GM11168 (cell line): ENCODE results near the gene DPY30.

Source experiments
- in situ Hi-C: fragments of 300-500 bp; cut with MboI; formaldehyde crosslinking; loops from one replicate; pipeline ENCODE4 v1.12.0; 2022; ENCODE audit warnings: low sequenced_read_pairs; ENCODE audit not compliant: unreplicated experiment

Gene DPY30

GRCh38 chr2:31980674-31981356, 58.8 kb downstream of the DPY30 start:
- in situ Hi-C loops = loop anchor here (25.0 kb wide), 1 partner anchor 1506 kb away; the partner anchor contains the start of gene RASGRP3

GRCh38 chr2:31979956-31980355, 59.6 kb downstream of the DPY30 start:
- in situ Hi-C loops = loop anchor here (25.0 kb wide), 1 partner anchor 1507 kb away; the partner anchor contains the start of gene RASGRP3

GRCh38 chr2:31979018-31979417, 60.6 kb downstream of the DPY30 start:
- in situ Hi-C loops = loop anchor here (25.0 kb wide), 1 partner anchor 1508 kb away; the partner anchor contains the start of gene RASGRP3

- in situ Hi-C loops = loop anchor here (25.0 kb wide), 1 partner anchor 1509 kb away; the partner anchor contains the start of gene RASGRP3
These were observed 61.2 kb downstream of the DPY30 start for GRCh38 chr2:31978436-31978835.
